ENCODE measurements around the gene SPIRE1. TPM values are rescaled to one million over a fixed set of nuclear protein-coding genes. Genes with fewer than 3 reads are reported as not detected.

Gene SPIRE1
- total RNA-seq, 1 donor from 2014 or later = 47.0 TPM

DNA sequence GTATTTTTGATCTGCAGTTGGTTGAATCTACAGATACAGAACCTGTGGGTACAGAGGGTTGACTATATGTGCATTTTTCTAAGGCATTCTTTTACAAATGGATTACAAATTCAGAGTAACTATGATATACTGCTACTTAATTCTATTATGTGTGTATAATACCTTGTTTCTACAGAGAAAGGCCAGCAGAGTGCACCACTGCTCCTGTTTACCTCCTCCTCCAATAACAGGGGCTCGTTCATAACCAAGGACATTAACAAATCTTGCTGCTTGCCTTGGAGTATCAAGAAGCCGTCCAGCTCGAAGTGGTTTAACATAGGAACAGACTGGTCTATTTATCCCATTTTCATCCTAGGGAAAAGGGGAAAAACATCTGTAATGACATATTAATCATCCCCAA, 28.2 kb upstream of the SPIRE1 start:
- H3K9me3 Mint-ChIP-seq (ENCODE audit: unreplicated experiment) = no peaks in the 10 kb centered on the region
- TF ChIP-seq, protein P1, sequence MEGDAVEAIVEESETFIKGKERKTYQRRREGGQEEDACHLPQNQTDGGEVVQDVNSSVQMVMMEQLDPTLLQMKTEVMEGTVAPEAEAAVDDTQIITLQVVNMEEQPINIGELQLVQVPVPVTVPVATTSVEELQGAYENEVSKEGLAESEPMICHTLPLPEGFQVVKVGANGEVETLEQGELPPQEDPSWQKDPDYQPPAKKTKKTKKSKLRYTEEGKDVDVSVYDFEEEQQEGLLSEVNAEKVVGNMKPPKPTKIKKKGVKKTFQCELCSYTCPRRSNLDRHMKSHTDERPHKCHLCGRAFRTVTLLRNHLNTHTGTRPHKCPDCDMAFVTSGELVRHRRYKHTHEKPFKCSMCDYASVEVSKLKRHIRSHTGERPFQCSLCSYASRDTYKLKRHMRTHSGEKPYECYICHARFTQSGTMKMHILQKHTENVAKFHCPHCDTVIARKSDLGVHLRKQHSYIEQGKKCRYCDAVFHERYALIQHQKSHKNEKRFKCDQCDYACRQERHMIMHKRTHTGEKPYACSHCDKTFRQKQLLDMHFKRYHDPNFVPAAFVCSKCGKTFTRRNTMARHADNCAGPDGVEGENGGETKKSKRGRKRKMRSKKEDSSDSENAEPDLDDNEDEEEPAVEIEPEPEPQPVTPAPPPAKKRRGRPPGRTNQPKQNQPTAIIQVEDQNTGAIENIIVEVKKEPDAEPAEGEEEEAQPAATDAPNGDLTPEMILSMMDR (IDR thresholded peaks at IDR 0.05) = peak; percentile 12
- H3K27ac Mint-ChIP-seq (ENCODE audit: unreplicated experiment) = no peak overlapping the region
- no peaks in the 10 kb centered on the region for H3K27me3 Mint-ChIP-seq (ENCODE audit: unreplicated experiment)
- no peak for DNase-seq (ENCODE audit: extremely low spot score, unreplicated experiment)
- H3K36me3 Mint-ChIP-seq (ENCODE audit: unreplicated experiment) = peaks cover 4% of the 10 kb centered on the region
- H3K4me1 Mint-ChIP-seq (ENCODE audit: unreplicated experiment) = no peaks in the 10 kb centered on the region
- H3K4me3 Mint-ChIP-seq (ENCODE audit: unreplicated experiment) = no peak overlapping the region

DNA sequence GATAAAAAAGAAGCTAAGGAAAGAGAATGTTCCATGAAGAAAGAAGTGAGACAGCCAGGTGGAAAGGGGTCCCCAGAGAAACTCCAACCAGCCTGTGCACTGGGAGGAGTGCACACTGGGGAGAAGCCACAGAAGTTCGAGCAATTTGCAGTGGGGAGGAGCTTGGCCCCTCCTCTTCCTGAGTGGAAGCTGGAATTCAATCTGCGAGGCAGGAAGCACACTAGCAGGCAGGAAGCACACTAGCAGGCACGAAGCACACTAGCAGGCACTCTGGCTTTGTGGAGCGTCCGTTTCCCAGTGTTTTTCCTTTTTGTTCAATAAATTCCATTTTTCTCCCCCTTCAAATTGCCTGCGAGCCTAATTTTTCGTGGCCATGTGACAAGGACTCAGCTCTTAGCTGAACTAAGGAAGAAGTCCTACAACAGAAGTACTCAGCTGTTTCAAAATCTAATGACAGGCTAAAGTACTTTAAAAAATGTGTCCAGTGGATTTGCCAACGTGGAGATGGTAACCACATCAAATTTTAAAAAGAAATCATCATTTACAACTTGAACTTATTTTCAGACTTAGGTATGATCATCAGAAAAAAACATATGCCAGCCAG, 21.4 kb upstream of the SPIRE1 start:
- H3K4me3 Mint-ChIP-seq (ENCODE audit: unreplicated experiment) = peak overlapping the region; percentile 23
- H3K27me3 Mint-ChIP-seq (ENCODE audit: unreplicated experiment) = no peaks in the 10 kb centered on the region
- H3K27ac Mint-ChIP-seq (ENCODE audit: unreplicated experiment) = peak overlapping the region; percentile 79
- no peak for DNase-seq (ENCODE audit: extremely low spot score, unreplicated experiment)
- no peaks in the 10 kb centered on the region for H3K9me3 Mint-ChIP-seq (ENCODE audit: unreplicated experiment)
- H3K36me3 Mint-ChIP-seq (ENCODE audit: unreplicated experiment) = peaks cover 14% of the 10 kb centered on the region
- TF ChIP-seq, protein P1 (IDR thresholded peaks at IDR 0.05) = no peak
- peaks cover 10% of the 10 kb centered on the region for H3K4me1 Mint-ChIP-seq (ENCODE audit: unreplicated experiment)

DNA sequence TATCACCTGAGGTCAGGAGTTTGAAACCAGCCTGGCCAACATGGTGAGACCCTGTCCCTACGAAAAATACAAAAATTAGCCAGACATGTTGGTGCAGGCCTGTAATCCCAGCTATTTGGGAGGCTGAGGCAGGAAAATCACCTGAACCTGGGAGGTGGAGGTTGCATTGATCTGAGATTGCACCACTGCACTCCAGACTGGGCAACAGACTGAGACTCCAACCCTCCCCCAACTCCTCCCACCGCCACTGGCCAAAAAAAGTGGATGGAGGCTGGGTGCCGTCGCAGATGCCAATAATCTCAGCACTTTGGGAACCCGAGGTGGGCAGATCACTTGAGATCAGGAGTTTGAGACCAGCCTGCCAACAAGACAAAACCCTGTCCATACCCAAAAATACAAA, 10.1 kb upstream of the SPIRE1 start:
- Mint-ChIP-seq H3K4me3 (ENCODE audit: unreplicated experiment) (no peak overlapping the region), H3K27me3 (ENCODE audit: unreplicated experiment) (no peaks in the 10 kb centered on the region), H3K27ac (ENCODE audit: unreplicated experiment) (no peak overlapping the region), H3K4me1 (ENCODE audit: unreplicated experiment) (no peaks in the 10 kb centered on the region), H3K9me3 (ENCODE audit: unreplicated experiment) (no peaks in the 10 kb centered on the region), H3K36me3 (ENCODE audit: unreplicated experiment) (peaks cover 5% of the 10 kb centered on the region)
- DNase-seq (ENCODE audit: extremely low spot score, unreplicated experiment) = no peak
- TF ChIP-seq, protein P1 (IDR thresholded peaks at IDR 0.05) = no peak

DNA sequence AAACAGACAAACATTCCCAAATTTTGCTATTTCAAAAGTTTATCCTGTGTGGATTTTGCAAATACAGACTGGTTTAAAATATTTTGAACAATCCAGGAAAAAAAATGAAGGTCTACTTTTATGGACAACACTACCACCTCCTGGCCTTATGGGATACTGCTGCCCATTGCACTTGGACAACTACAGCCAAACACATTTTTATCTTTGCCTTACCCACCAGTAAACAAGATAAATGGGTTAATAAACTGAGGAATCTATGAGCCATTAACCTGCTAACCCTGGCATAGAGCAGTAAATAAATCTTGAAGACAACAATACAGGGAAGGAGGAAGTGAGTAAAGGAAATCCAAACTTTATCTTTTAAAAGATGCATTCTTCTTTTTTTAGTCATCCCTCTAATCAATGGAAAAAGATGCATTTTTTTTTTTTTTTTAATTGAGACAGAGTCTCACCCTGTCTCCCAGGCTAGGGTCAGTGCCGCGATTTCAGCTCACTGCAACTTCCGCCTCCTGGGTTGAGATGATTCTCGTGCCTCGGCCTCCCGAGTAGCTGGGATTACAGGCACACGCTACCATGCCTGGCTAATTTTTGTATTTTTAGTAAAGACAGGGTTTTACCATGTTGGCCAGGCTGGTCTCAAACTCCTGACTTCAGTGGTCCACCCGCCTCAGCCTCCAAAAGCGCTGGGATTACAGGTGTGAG, 2.1 kb upstream of the SPIRE1 start:
- peak overlapping the region; percentile 52 for H3K27ac Mint-ChIP-seq (ENCODE audit: unreplicated experiment)
- no peak for DNase-seq (ENCODE audit: extremely low spot score, unreplicated experiment)
- H3K9me3 Mint-ChIP-seq (ENCODE audit: unreplicated experiment) = no peaks in the 10 kb centered on the region
- no peak overlapping the region for H3K4me3 Mint-ChIP-seq (ENCODE audit: unreplicated experiment)
- peaks cover 28% of the 10 kb centered on the region for H3K4me1 Mint-ChIP-seq (ENCODE audit: unreplicated experiment)
- no peaks in the 10 kb centered on the region for H3K27me3 Mint-ChIP-seq (ENCODE audit: unreplicated experiment)
- TF ChIP-seq, protein P1 (IDR thresholded peaks at IDR 0.05) = peak; percentile 89
- H3K36me3 Mint-ChIP-seq (ENCODE audit: unreplicated experiment) = peaks cover 4% of the 10 kb centered on the region

- Mint-ChIP-seq H3K36me3 (ENCODE audit: unreplicated experiment) (peaks cover 4% of the 10 kb centered on the region), H3K4me3 (ENCODE audit: unreplicated experiment) (peak overlapping the region; percentile 78), H3K27me3 (ENCODE audit: unreplicated experiment) (no peaks in the 10 kb centered on the region), H3K27ac (ENCODE audit: unreplicated experiment) (peak overlapping the region; percentile 86), H3K9me3 (ENCODE audit: unreplicated experiment) (no peaks in the 10 kb centered on the region), H3K4me1 (ENCODE audit: unreplicated experiment) (peaks cover 37% of the 10 kb centered on the region)
- TF ChIP-seq, protein P1 (IDR thresholded peaks at IDR 0.05) = no peak
- DNase-seq (ENCODE audit: extremely low spot score, unreplicated experiment) = peak; percentile 86
These were observed 675 bp upstream of the SPIRE1 start for GRCh38 chr18:12658426-12659138.

Measured in osteocyte (in vitro differentiated cells).